Kidney epithelial cell (primary cell): ENCODE data around the gene ZYG11A. TPM values are rescaled to one million over a fixed set of nuclear protein-coding genes. Genes with fewer than 3 reads are reported as not detected.

Experiments
- DNase-seq: peaks from one replicate; pipeline ENCODE4 v3.0.0-alpha.2; 2010; ENCODE audit warnings: low read depth
- H3K27me3 ChIP-seq: 2 replicates; pipeline ENCODE4 v1.6.0; 2011; ENCODE audit warnings: low read length; ENCODE audit not compliant: control insufficient read depth, insufficient read depth
- H3K36me3 ChIP-seq: 2 replicates; pipeline ENCODE4 v1.5.1; 2011; ENCODE audit warnings: low read length; ENCODE audit not compliant: control insufficient read depth, insufficient read depth
- H3K4me3 ChIP-seq: 2 replicates; pipeline ENCODE4 v1.5.1; 2011; ENCODE audit warnings: low read depth, mild to moderate bottlenecking, control low read depth, low read length
- total RNA-seq: library from RNA; depleted of rRNA; stranded (reverse); fragments of >200 nt; gene quantifications from 2 replicates; pipeline ENCODE4 v1.2.3, GENCODE V29; 2015
- TF ChIP-seq, protein P1 (sequence below): IDR thresholded peaks from 2 replicates; pipeline ENCODE4 v1.5.1; 2011; ENCODE audit warnings: mild to moderate bottlenecking, moderate library complexity, low read length, control low read depth, inconsistent platforms; ENCODE audit not compliant: insufficient read depth, poor library complexity, severe bottlenecking

ZYG11A gene
- total RNA-seq, 1 donor from 2014 or later: 0.50 TPM

DNA sequence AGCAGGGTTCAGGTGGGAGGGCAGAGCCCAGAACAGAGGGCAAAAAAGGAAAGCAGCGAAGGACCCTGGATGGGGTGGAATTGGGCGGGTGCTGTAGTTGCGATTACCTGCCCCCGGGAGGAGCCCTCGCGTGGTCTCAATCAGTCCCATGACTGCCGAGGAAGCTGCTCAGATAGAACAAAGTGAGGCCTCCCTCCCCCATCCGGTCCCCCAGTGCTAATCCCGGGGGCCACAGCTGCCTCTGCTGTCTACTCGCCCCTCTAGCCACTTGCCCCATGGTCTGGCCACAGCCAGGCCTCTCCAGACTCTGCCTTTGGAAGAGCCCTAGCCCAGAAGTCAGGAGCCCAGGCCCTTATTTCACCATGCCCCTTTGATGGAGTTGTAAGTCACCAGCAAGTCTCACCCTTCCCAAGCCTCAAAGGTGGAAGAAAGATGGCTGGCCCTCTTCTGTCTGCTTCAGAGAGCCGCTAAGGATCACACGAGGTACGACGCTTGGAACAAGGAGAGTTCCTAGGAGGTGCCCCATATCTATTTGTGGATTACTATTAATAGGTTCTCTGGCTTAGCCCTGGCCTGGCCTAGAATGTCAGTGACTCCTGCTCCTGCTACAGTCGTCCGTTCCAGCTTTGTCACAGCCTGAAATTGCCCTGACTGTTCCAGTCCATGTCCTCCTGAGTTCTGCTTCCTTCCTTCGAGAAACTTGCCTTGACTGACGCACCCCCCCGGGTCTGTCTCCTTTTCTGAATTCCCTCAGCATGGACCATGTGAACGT lies 62.6 kb downstream of the ZYG11A start:
- peaks cover 1% of the 10 kb centered on the region for H3K36me3 ChIP-seq
- H3K27me3 ChIP-seq: no peaks in the 10 kb centered on the region
- no peak overlapping the region for H3K4me3 ChIP-seq
- TF ChIP-seq, protein P1, sequence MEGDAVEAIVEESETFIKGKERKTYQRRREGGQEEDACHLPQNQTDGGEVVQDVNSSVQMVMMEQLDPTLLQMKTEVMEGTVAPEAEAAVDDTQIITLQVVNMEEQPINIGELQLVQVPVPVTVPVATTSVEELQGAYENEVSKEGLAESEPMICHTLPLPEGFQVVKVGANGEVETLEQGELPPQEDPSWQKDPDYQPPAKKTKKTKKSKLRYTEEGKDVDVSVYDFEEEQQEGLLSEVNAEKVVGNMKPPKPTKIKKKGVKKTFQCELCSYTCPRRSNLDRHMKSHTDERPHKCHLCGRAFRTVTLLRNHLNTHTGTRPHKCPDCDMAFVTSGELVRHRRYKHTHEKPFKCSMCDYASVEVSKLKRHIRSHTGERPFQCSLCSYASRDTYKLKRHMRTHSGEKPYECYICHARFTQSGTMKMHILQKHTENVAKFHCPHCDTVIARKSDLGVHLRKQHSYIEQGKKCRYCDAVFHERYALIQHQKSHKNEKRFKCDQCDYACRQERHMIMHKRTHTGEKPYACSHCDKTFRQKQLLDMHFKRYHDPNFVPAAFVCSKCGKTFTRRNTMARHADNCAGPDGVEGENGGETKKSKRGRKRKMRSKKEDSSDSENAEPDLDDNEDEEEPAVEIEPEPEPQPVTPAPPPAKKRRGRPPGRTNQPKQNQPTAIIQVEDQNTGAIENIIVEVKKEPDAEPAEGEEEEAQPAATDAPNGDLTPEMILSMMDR: peak; percentile 28
- no peak for DNase-seq

DNA sequence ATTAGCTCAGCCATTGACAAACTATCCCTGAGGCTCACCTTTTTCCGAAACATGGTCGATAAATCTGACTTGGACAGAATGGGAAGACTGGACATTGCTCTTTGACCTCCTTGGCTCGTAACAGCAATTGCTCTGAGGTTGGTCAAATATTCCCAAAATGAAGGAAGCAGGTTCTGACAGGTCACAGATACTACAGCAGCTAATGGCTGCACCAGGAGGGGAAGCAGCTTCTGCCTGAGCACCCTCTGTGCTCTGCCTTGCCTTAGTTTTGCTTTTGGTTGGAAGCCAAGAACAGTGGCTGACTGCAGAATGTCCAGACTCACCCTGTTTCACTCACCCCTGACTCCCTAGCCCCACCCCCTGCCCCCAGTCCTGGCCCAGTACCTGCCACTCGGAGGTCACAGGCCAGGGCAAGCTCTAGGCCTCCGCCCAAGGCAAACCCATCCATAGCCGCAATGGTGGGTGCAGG lies 63.6 kb downstream of the ZYG11A start:
- no peak overlapping the region for H3K4me3 ChIP-seq
- no peaks in the 10 kb centered on the region for H3K27me3 ChIP-seq
- TF ChIP-seq, protein P1: no peak
- DNase-seq: no peak
- H3K36me3 ChIP-seq: peaks cover 1% of the 10 kb centered on the region

DNA sequence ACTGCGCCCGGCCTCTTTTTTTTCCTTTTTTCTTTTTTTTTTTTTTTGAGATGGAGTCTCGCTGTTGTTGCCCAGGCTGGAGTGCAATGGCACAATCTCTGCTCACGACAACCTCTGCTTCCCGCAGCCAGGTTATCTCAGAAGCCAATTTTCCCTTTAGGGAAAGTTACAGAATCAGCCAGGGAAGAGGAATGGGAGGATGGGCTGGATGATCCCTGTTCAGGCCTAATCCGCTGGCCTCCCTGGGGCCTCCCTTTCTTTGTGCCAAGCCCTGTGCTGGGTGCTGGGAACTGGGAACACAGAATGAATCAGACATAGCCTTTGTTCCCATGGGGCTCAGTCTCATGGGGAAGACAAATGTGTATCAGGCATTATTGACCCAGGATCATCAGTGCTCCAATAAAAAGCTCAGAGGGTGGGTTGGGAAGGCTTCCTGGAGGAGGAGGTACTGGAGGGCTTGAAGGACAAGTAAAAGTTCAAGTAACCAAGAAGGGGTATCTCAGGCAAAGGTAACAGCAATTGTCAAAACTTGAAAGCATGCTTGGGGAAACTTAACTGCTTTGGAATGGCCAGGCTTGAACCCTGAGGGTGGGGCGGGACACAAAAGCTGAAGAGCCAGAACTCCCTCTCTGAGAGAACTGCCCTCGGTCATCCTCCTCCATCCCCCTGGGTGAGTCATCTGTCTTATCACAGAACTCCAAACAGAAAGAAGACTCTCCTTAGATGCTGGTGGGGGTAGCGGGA lies 64.7 kb downstream of the ZYG11A start:
- TF ChIP-seq, protein P1: no peak
- H3K36me3 ChIP-seq: peaks cover 1% of the 10 kb centered on the region
- no peak overlapping the region for H3K4me3 ChIP-seq
- no peaks in the 10 kb centered on the region for H3K27me3 ChIP-seq
- DNase-seq: no peak

DNA sequence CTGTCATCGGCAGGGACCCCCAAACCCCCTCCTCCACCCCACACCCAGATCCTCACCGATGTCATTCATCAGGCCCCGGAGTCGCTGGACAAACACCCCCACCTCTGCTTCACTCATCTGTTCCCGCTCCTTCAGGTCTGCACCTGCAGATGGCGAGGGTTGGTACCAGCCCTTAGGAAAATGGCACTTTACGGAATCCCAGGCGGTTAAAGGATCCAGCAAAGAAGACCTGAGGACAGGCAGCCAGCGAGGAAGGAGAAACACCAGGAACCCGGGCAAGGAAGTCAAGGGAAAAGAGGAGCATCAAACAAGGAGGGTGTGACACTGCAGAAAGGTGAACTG lies 65.2 kb downstream of the ZYG11A start:
- DNase-seq: no peak
- H3K27me3 ChIP-seq: no peaks in the 10 kb centered on the region
- H3K36me3 ChIP-seq: peaks cover 1% of the 10 kb centered on the region
- TF ChIP-seq, protein P1: no peak
- no peak overlapping the region for H3K4me3 ChIP-seq

DNA sequence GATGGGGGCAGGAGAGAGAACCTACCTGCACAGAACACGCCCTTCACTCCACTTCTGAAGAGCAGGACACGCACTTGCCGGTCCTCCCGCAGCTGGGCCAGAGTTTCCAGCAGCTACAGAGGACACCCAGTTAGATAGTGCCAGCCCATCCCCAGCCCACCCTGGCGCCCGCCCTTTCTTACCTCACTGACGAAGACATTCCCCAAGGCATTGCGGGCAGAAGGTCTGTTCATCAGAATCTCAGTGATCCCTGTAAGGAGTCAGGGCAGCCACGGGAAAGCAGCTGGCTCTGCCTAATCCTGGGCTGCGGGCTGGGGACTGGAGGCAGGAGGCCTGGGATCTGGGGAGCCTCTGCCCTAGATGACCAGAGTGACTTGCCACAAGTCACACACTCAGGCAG lies 69.0 kb downstream of the ZYG11A start:
- no peak for DNase-seq
- Histone ChIP-seq H3K27me3 (no peaks in the 10 kb centered on the region), H3K36me3 (no peaks in the 10 kb centered on the region), H3K4me3 (no peak overlapping the region)
- TF ChIP-seq, protein P1: no peak
